Neural progenitor cell (in vitro differentiated cells): Measurements from ENCODE around the gene FAM151A. TPM values are rescaled to one million over a fixed set of nuclear protein-coding genes. Genes with fewer than 3 reads are reported as not detected.

ENCODE experiments used
- DNase-seq: peaks from one replicate; pipeline ENCODE4 v3.0.0-alpha.2; 2016; ENCODE audit warnings: low spot score
- H2AFZ ChIP-seq: fragments of 200-600 bp; sonication (generic); replicated peaks from 2 replicates; pipeline ENCODE4 v1.6.1; 2016; ENCODE audit warnings: antibody characterized with exemption
- H3F3A ChIP-seq: fragments of 200-600 bp; sonication (generic); 2 replicates; pipeline ENCODE4 v1.6.1; 2016; ENCODE audit warnings: antibody characterized with exemption, low read depth
- H3K27ac ChIP-seq: fragments of 200-600 bp; sonication (generic); 2 replicates; pipeline ENCODE4 v1.5.1; 2016; ENCODE audit warnings: mild to moderate bottlenecking
- H3K27me3 ChIP-seq: fragments of 200-600 bp; sonication (generic); 2 replicates; pipeline ENCODE4 v1.6.1; 2016; ENCODE audit warnings: mild to moderate bottlenecking, moderate library complexity
- H3K36me3 ChIP-seq: fragments of 200-600 bp; sonication (generic); 2 replicates; pipeline ENCODE4 v1.5.1; 2016
- H3K4me1 ChIP-seq: fragments of 200-600 bp; sonication (generic); 2 replicates; pipeline ENCODE4 v1.6.1; 2016; ENCODE audit warnings: mixed run types
- H3K4me2 ChIP-seq: fragments of 200-600 bp; sonication (generic); 2 replicates; pipeline ENCODE4 v1.6.1; 2016
- H3K4me3 ChIP-seq: fragments of 200-600 bp; sonication (generic); 2 replicates; pipeline ENCODE4 v1.5.1; 2016
- H3K79me2 ChIP-seq: fragments of 200-600 bp; sonication (generic); 2 replicates; pipeline ENCODE4 v1.6.1; 2016; ENCODE audit warnings: low read depth
- H3K9ac ChIP-seq: fragments of 200-600 bp; sonication (generic); 2 replicates; pipeline ENCODE4 v1.6.1; 2016
- H3K9me3 ChIP-seq: fragments of 200-600 bp; sonication (generic); 2 replicates; pipeline ENCODE4 v1.5.1; 2016; ENCODE audit warnings: low read depth
- H4K20me1 ChIP-seq: fragments of 200-600 bp; sonication (generic); 2 replicates; pipeline ENCODE4 v1.6.1; 2016; ENCODE audit warnings: low read depth
- H3K27ac Mint-ChIP-seq: 3 replicates; pipeline ENCODE4 v1.8.0; 2021; ENCODE audit warnings: mixed read lengths
- H3K27me3 Mint-ChIP-seq: 2 replicates; pipeline ENCODE4 v1.8.0; 2022; ENCODE audit warnings: low read depth, mild to moderate bottlenecking, inconsistent platforms, moderate library complexity, mixed read lengths; ENCODE audit not compliant: insufficient read depth
- H3K36me3 Mint-ChIP-seq: 3 replicates; pipeline ENCODE4 v1.8.0; 2021; ENCODE audit warnings: mixed read lengths
- H3K4me1 Mint-ChIP-seq: 3 replicates; pipeline ENCODE4 v1.8.0; 2021; ENCODE audit warnings: mixed read lengths
- H3K4me3 Mint-ChIP-seq: 3 replicates; pipeline ENCODE4 v1.8.0; 2021; ENCODE audit warnings: mild to moderate bottlenecking, moderate library complexity, mixed read lengths
- H3K9me3 Mint-ChIP-seq: 3 replicates; pipeline ENCODE4 v1.8.0; 2020; ENCODE audit warnings: mixed read lengths
- EZH2 ChIP-seq: fragments of 200-600 bp; sonication (generic); IDR thresholded peaks from 2 replicates; pipeline ENCODE4 v1.6.1; 2017; ENCODE audit warnings: antibody characterized with exemption, mild to moderate bottlenecking, moderate library complexity
- EZH2phosphoT487 ChIP-seq: fragments of 200-600 bp; sonication (generic); IDR thresholded peaks from 2 replicates; pipeline ENCODE4 v1.6.1; 2017; ENCODE audit warnings: antibody characterized with exemption
- total RNA-seq: library from RNA; depleted of rRNA; stranded (reverse); fragments of >200 nt; gene quantifications from 2 replicates; pipeline ENCODE4 v1.2.3, GENCODE V29; 2015; ENCODE audit warnings: low replicate concordance
- TF ChIP-seq, protein P1 (sequence below): fragments of 200-600 bp; sonication (generic); IDR thresholded peaks from 2 replicates; pipeline ENCODE4 v1.5.1; 2017; ENCODE audit warnings: antibody characterized with exemption, mild to moderate bottlenecking

The FAM151A gene
- total RNA-seq, 1 donor from 2014 or later: not detected

GRCh38 chr1:54606990-54607325 lies 16.4 kb downstream of the FAM151A start:
- no peak overlapping the region for H3K4me2 ChIP-seq
- H4K20me1 ChIP-seq: no peaks in the 10 kb centered on the region
- H3K4me1 ChIP-seq: peaks cover 13% of the 10 kb centered on the region
- no peaks in the 10 kb centered on the region for H3K9me3 ChIP-seq
- H3K79me2 ChIP-seq: no peaks in the 10 kb centered on the region
- DNase-seq: no peak
- Mint-ChIP-seq H3K4me1 (peaks cover 29% of the 10 kb centered on the region), H3K27ac (no peak overlapping the region), H3K27me3 (peaks cover 13% of the 10 kb centered on the region), H3K4me3 (no peak overlapping the region), H3K9me3 (no peaks in the 10 kb centered on the region), H3K36me3 (no peaks in the 10 kb centered on the region)
- peaks cover 8% of the 10 kb centered on the region for H3F3A ChIP-seq
- no peak for TF ChIP-seq EZH2phosphoT487
- no peak for TF ChIP-seq EZH2
- TF ChIP-seq, protein P1, sequence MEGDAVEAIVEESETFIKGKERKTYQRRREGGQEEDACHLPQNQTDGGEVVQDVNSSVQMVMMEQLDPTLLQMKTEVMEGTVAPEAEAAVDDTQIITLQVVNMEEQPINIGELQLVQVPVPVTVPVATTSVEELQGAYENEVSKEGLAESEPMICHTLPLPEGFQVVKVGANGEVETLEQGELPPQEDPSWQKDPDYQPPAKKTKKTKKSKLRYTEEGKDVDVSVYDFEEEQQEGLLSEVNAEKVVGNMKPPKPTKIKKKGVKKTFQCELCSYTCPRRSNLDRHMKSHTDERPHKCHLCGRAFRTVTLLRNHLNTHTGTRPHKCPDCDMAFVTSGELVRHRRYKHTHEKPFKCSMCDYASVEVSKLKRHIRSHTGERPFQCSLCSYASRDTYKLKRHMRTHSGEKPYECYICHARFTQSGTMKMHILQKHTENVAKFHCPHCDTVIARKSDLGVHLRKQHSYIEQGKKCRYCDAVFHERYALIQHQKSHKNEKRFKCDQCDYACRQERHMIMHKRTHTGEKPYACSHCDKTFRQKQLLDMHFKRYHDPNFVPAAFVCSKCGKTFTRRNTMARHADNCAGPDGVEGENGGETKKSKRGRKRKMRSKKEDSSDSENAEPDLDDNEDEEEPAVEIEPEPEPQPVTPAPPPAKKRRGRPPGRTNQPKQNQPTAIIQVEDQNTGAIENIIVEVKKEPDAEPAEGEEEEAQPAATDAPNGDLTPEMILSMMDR: no peak
- no peaks in the 10 kb centered on the region for H3K27me3 ChIP-seq
- no peak overlapping the region for H3K27ac ChIP-seq
- no peak overlapping the region for H3K4me3 ChIP-seq
- H3K36me3 ChIP-seq: no peaks in the 10 kb centered on the region
- H2AFZ ChIP-seq: no peak overlapping the region
- no peak overlapping the region for H3K9ac ChIP-seq

- H4K20me1 ChIP-seq: no peaks in the 10 kb centered on the region
- H3K79me2 ChIP-seq: no peaks in the 10 kb centered on the region
- no peak overlapping the region for H3K27ac ChIP-seq
- H3K36me3 ChIP-seq: no peaks in the 10 kb centered on the region
- H3K9me3 Mint-ChIP-seq: no peaks in the 10 kb centered on the region
- H2AFZ ChIP-seq: no peak overlapping the region
- no peak overlapping the region for H3K4me3 ChIP-seq
- H3K27me3 ChIP-seq: no peaks in the 10 kb centered on the region
- H3K9ac ChIP-seq: no peak overlapping the region
- H3K4me1 ChIP-seq: peaks cover 9% of the 10 kb centered on the region
- no peaks in the 10 kb centered on the region for H3K36me3 Mint-ChIP-seq
- peaks cover 13% of the 10 kb centered on the region for H3K27me3 Mint-ChIP-seq
- H3F3A ChIP-seq: peaks cover 8% of the 10 kb centered on the region
- no peak for DNase-seq
- H3K9me3 ChIP-seq: no peaks in the 10 kb centered on the region
- H3K4me2 ChIP-seq: no peak overlapping the region
- no peak for TF ChIP-seq EZH2
- TF ChIP-seq, protein P1: no peak
- no peak for TF ChIP-seq EZH2phosphoT487
- no peak overlapping the region for H3K27ac Mint-ChIP-seq
- H3K4me1 Mint-ChIP-seq: peaks cover 30% of the 10 kb centered on the region
- H3K4me3 Mint-ChIP-seq: no peak overlapping the region
These were observed 17.0 kb downstream of the FAM151A start for GRCh38 chr1:54606096-54606989.

GRCh38 chr1:54604572-54605370 lies 18.6 kb downstream of the FAM151A start:
- no peaks in the 10 kb centered on the region for H3K36me3 Mint-ChIP-seq
- TF ChIP-seq, protein P1: no peak
- no peak for TF ChIP-seq EZH2phosphoT487
- TF ChIP-seq EZH2: no peak
- no peaks in the 10 kb centered on the region for H3K36me3 ChIP-seq
- no peak overlapping the region for H3K4me2 ChIP-seq
- no peaks in the 10 kb centered on the region for H3F3A ChIP-seq
- H3K9me3 ChIP-seq: no peaks in the 10 kb centered on the region
- no peak overlapping the region for H3K4me3 Mint-ChIP-seq
- H3K27me3 ChIP-seq: no peaks in the 10 kb centered on the region
- no peak overlapping the region for H3K4me3 ChIP-seq
- no peaks in the 10 kb centered on the region for H4K20me1 ChIP-seq
- H3K4me1 ChIP-seq: no peaks in the 10 kb centered on the region
- H3K27ac Mint-ChIP-seq: peak overlapping the region; percentile 64
- H3K9ac ChIP-seq: no peak overlapping the region
- no peak overlapping the region for H2AFZ ChIP-seq
- H3K27me3 Mint-ChIP-seq: peaks cover 8% of the 10 kb centered on the region
- DNase-seq: no peak
- peaks cover 23% of the 10 kb centered on the region for H3K4me1 Mint-ChIP-seq
- no peaks in the 10 kb centered on the region for H3K79me2 ChIP-seq
- H3K9me3 Mint-ChIP-seq: no peaks in the 10 kb centered on the region
- H3K27ac ChIP-seq: no peak overlapping the region
